ENCODE measurements around the gene FOXP1. TPM values are rescaled to one million over a fixed set of nuclear protein-coding genes. Genes with fewer than 3 reads are reported as not detected.

Gene FOXP1
- polyA plus RNA-seq, 1 experiment, result 56.6 TPM

DNA sequence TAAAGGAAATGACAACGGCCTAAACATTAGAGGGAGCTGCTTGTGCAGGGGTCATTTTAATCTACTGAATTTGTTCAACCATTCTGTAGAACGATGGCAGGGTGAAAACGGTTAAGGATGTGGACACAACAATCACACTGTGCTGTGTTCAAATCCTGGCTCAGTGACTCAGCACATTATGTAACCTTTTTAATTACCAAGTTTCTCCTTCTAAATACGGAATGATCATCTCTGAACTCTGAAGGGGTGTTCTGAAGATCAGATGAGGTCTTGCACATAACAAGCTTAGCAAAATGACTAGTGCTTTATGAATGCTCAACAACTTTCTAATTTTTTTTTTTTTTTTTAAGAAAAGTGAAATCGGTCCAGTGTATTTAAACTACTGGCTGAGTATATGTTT, 592.8 kb downstream of the FOXP1 start:
- H3K27ac ChIP-seq (ENCODE audit: low read depth, low read length), result no peak overlapping the region
- no peak overlapping the region for H3K4me3 ChIP-seq (ENCODE audit: low read depth, low read length)
- TF ChIP-seq, protein P1, sequence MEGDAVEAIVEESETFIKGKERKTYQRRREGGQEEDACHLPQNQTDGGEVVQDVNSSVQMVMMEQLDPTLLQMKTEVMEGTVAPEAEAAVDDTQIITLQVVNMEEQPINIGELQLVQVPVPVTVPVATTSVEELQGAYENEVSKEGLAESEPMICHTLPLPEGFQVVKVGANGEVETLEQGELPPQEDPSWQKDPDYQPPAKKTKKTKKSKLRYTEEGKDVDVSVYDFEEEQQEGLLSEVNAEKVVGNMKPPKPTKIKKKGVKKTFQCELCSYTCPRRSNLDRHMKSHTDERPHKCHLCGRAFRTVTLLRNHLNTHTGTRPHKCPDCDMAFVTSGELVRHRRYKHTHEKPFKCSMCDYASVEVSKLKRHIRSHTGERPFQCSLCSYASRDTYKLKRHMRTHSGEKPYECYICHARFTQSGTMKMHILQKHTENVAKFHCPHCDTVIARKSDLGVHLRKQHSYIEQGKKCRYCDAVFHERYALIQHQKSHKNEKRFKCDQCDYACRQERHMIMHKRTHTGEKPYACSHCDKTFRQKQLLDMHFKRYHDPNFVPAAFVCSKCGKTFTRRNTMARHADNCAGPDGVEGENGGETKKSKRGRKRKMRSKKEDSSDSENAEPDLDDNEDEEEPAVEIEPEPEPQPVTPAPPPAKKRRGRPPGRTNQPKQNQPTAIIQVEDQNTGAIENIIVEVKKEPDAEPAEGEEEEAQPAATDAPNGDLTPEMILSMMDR (IDR thresholded peaks at IDR 0.05; ENCODE audit: low read depth, low read length), result no peak
- ChIA-PET POLR2A (no interaction called here), CTCF (no interaction called here)
- no peaks in the 10 kb centered on the region for H3K27me3 ChIP-seq (ENCODE audit: control insufficient read depth, insufficient read depth, low read length)
- DNase-seq (ENCODE audit: low read depth, low spot score), result no peak
- no peaks in the 10 kb centered on the region for H3K9me3 ChIP-seq (ENCODE audit: control insufficient read depth, insufficient read depth, low read length)

DNA sequence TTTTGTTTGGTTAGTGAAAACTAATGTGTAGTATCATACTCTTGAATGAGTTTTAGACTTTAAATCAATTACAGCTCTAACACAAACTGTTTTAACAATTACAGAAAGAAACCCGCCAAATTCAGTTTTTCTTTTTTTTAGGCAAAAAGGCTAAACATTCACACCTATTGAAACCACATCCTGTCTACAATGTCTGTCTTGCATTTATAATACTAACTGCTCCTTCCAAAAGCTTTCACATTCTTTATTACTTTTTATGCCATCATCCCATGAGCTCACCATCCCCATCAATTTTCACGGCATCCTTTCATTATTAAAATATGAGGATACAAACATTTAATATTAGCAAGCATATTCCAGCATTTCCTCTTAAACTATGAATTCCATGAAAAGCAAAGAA, 593.3 kb downstream of the FOXP1 start:
- Histone ChIP-seq H3K27ac (ENCODE audit: low read depth, low read length) (no peak overlapping the region), H3K4me3 (ENCODE audit: low read depth, low read length) (no peak overlapping the region), H3K9me3 (ENCODE audit: control insufficient read depth, insufficient read depth, low read length) (no peaks in the 10 kb centered on the region), H3K27me3 (ENCODE audit: control insufficient read depth, insufficient read depth, low read length) (no peaks in the 10 kb centered on the region)
- TF ChIP-seq, protein P1 (IDR thresholded peaks at IDR 0.05; ENCODE audit: low read depth, low read length), result no peak
- CTCF ChIA-PET, result interaction anchor here (2.3 kb wide), 1 partner anchor 315 kb away, joined by 4 read pairs; no protein-coding TSS in a partner anchor
- DNase-seq (ENCODE audit: low read depth, low spot score), result no peak
- POLR2A ChIA-PET, result no interaction called here

- DNase-seq (ENCODE audit: low read depth, low spot score), result no peak
- H3K9me3 ChIP-seq (ENCODE audit: control insufficient read depth, insufficient read depth, low read length), result no peaks in the 10 kb centered on the region
- no peak overlapping the region for H3K27ac ChIP-seq (ENCODE audit: low read depth, low read length)
- ChIA-PET CTCF (interaction anchor here (1.2 to 2.3 kb wide), 3 partner anchors 272 to 692 kb away, joined by 3 to 6 read pairs (median 4); no protein-coding TSS in a partner anchor), POLR2A (no interaction called here)
- no peak overlapping the region for H3K4me3 ChIP-seq (ENCODE audit: low read depth, low read length)
- no peaks in the 10 kb centered on the region for H3K27me3 ChIP-seq (ENCODE audit: control insufficient read depth, insufficient read depth, low read length)
- TF ChIP-seq, protein P1 (IDR thresholded peaks at IDR 0.05; ENCODE audit: low read depth, low read length), result no peak
Observed at GRCh38 chr3:70989174-70989573, 594.4 kb downstream of the FOXP1 start.

GRCh38 chr3:70988111-70988510, 595.4 kb downstream of the FOXP1 start:
- POLR2A ChIA-PET, result no interaction called here

DNA sequence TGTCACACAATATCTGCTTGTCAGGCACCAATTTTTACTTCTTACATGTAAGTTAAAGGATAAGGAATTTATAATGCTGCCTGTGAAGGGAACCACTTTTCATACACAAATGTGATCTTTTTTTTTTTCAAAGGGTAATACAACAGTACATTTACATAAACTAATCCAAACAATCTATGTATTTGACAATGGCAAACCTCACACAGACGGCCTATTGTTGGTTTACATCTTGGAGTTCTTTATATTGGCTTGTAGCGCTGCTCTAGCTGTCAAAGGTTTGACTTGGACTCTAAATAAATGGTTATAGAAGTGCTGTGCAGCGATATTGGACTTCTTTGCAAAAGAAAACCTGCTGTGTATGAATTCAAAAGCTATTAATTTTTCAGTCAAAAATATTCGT, 598.0 kb downstream of the FOXP1 start:
- ChIA-PET CTCF (interaction anchor here (0.6 to 0.8 kb wide), 2 partner anchors 9 to 298 kb away, joined by 3 read pairs; no protein-coding TSS in a partner anchor), POLR2A (no interaction called here)
- H3K27ac ChIP-seq (ENCODE audit: low read depth, low read length), result no peak overlapping the region
- TF ChIP-seq, protein P1 (IDR thresholded peaks at IDR 0.05; ENCODE audit: low read depth, low read length), result no peak
- no peak for DNase-seq (ENCODE audit: low read depth, low spot score)
- H3K9me3 ChIP-seq (ENCODE audit: control insufficient read depth, insufficient read depth, low read length), result no peaks in the 10 kb centered on the region
- no peaks in the 10 kb centered on the region for H3K27me3 ChIP-seq (ENCODE audit: control insufficient read depth, insufficient read depth, low read length)
- H3K4me3 ChIP-seq (ENCODE audit: low read depth, low read length), result no peak overlapping the region

More at GRCh38 chr3:70988111-70988510, 595.4 kb downstream of the FOXP1 start:
- TF ChIP-seq, protein P1 (IDR thresholded peaks at IDR 0.05; ENCODE audit: low read depth, low read length), result no peak
- CTCF ChIA-PET, result interaction anchor here (0.8 to 2.3 kb wide), 3 partner anchors 271 to 598 kb away, joined by 3 to 6 read pairs (median 4); no protein-coding TSS in a partner anchor
- Histone ChIP-seq H3K4me3 (ENCODE audit: low read depth, low read length) (no peak overlapping the region), H3K27me3 (ENCODE audit: control insufficient read depth, insufficient read depth, low read length) (no peaks in the 10 kb centered on the region), H3K27ac (ENCODE audit: low read depth, low read length) (no peak overlapping the region), H3K9me3 (ENCODE audit: control insufficient read depth, insufficient read depth, low read length) (no peaks in the 10 kb centered on the region)
- no peak for DNase-seq (ENCODE audit: low read depth, low spot score)

Data from AG04450 (cell line).